Left ventricle myocardium inferior (tissue), 1 donor: ENCODE results near the gene LRRFIP2. TPM values are rescaled to one million over a fixed set of nuclear protein-coding genes. Genes with fewer than 3 reads are reported as not detected.

ENCODE experiments used
- DNase-seq: peaks from one replicate; pipeline ENCODE4 v3.0.0-alpha.2; 2020
- H3K27ac ChIP-seq: fragments of 200-600 bp; replicated peaks from 2 replicates; pipeline ENCODE4 v1.8.0; 2021
- H3K27me3 ChIP-seq: fragments of 200-600 bp; 2 replicates; pipeline ENCODE4 v1.8.0; 2021; ENCODE audit warnings: low read depth
- H3K36me3 ChIP-seq: fragments of 200-600 bp; 2 replicates; pipeline ENCODE4 v1.8.0; 2021
- H3K4me1 ChIP-seq: fragments of 200-600 bp; 2 replicates; pipeline ENCODE4 v1.8.0; 2021
- H3K4me3 ChIP-seq: fragments of 200-600 bp; 2 replicates; pipeline ENCODE4 v1.8.0; 2021; ENCODE audit warnings: mild to moderate bottlenecking, moderate library complexity
- H3K9me3 ChIP-seq: fragments of 200-600 bp; replicated peaks from 2 replicates; pipeline ENCODE4 v1.8.0; 2021
- CTCF ChIP-seq: fragments of 200-600 bp; IDR thresholded peaks from 2 replicates; pipeline ENCODE4 v1.8.0; 2021; ENCODE audit warnings: antibody characterized with exemption, mild to moderate bottlenecking, borderline replicate concordance
- intact Hi-C: fragments of 100-400 bp; cut with micrococcal nuclease; formaldehyde crosslinking; loops from one replicate; pipeline ENCODE4 v1.11.0; 2022
- total RNA-seq: library from RNA; stranded (reverse); fragmentation: NEBNext Ultra II Directional; extraction: Animal tissue kit (Norgen Biotek cat#: 25700); gene quantifications from one replicate; pipeline ENCODE4 v1.2.1, GENCODE V29; 2021
- donor health status: DM: no; HTN: yes; CAD: no; lungs with severe emphysema.

LRRFIP2 gene
- total RNA-seq, 1 donor from 2014 or later = 155 TPM

GRCh38 chr3:37197810-37198371 is 23.5 kb upstream of the LRRFIP2 start:
- Histone ChIP-seq H3K9me3 (no peaks in the 10 kb centered on the region), H3K4me3 (no peak overlapping the region), H3K27ac (no peak overlapping the region), H3K27me3 (no peaks in the 10 kb centered on the region), H3K36me3 (no peaks in the 10 kb centered on the region), H3K4me1 (peaks cover 10% of the 10 kb centered on the region)
- no peak for DNase-seq
- no peak for TF ChIP-seq CTCF
- intact Hi-C loops = no loop called here

- intact Hi-C loops = no loop called here
- DNase-seq = no peak
- no peak for TF ChIP-seq CTCF
Measured at GRCh38 chr3:37194533-37194932, 20.2 kb upstream of the LRRFIP2 start.

GRCh38 chr3:37190667-37191066 is 16.3 kb upstream of the LRRFIP2 start:
- Histone ChIP-seq H3K4me1 (no peaks in the 10 kb centered on the region), H3K27ac (no peak overlapping the region), H3K4me3 (no peak overlapping the region), H3K36me3 (no peaks in the 10 kb centered on the region), H3K9me3 (no peaks in the 10 kb centered on the region), H3K27me3 (no peaks in the 10 kb centered on the region)
- no peak for DNase-seq
- intact Hi-C loops = no loop called here
- TF ChIP-seq CTCF = no peak

More at GRCh38 chr3:37194533-37194932, 20.2 kb upstream of the LRRFIP2 start:
- no peaks in the 10 kb centered on the region for H3K27me3 ChIP-seq
- H3K27ac ChIP-seq = no peak overlapping the region
- no peak overlapping the region for H3K4me3 ChIP-seq
- no peaks in the 10 kb centered on the region for H3K9me3 ChIP-seq
- no peaks in the 10 kb centered on the region for H3K36me3 ChIP-seq
- H3K4me1 ChIP-seq = peaks cover 10% of the 10 kb centered on the region

GRCh38 chr3:37189109-37189508 is 14.7 kb upstream of the LRRFIP2 start:
- Histone ChIP-seq H3K4me1 (peaks cover 14% of the 10 kb centered on the region), H3K4me3 (no peak overlapping the region), H3K9me3 (no peaks in the 10 kb centered on the region), H3K27ac (no peak overlapping the region), H3K27me3 (no peaks in the 10 kb centered on the region), H3K36me3 (no peaks in the 10 kb centered on the region)
- intact Hi-C loops = no loop called here
- DNase-seq = no peak
- TF ChIP-seq CTCF = no peak

GRCh38 chr3:37183976-37184375 is 9.6 kb upstream of the LRRFIP2 start:
- H3K27me3 ChIP-seq = no peaks in the 10 kb centered on the region
- no peaks in the 10 kb centered on the region for H3K9me3 ChIP-seq
- H3K4me1 ChIP-seq = peaks cover 49% of the 10 kb centered on the region
- DNase-seq = no peak
- TF ChIP-seq CTCF = no peak
- H3K36me3 ChIP-seq = no peaks in the 10 kb centered on the region
- intact Hi-C loops = no loop called here
- no peak overlapping the region for H3K4me3 ChIP-seq
- H3K27ac ChIP-seq = peak overlapping the region; percentile 79
